ENCODE data around the gene ABHD6.
"Not testable (repeated sequence)": the region's sequence is repeated elsewhere in the genome, so short reads cannot be mapped to it uniquely, and the experiment has no call there.

ABHD6 gene

DNA sequence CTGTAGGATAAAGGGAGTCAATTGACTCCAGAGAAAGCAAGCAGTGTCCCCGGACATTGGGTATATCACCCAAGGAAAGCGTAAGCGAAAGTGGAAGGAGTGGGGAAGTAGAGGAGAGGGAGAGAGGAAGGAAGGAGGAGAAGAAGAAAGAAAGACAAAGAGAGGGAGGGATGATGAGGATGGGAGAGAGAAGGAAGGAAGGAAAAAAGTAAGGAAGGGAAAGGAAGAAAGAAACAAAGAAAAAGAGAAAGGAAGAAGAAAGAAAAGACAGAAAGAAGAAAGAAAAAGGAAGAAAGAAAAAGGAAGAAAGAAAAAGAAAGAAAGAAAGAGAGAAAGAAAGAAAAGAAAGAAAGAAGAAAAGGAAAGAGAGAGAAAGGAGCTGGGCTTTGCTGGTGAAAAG is 27.7 kb upstream of the ABHD6 start:
- no peak for DNase-seq (ENCODE audit: low read depth, low spot score)

DNA sequence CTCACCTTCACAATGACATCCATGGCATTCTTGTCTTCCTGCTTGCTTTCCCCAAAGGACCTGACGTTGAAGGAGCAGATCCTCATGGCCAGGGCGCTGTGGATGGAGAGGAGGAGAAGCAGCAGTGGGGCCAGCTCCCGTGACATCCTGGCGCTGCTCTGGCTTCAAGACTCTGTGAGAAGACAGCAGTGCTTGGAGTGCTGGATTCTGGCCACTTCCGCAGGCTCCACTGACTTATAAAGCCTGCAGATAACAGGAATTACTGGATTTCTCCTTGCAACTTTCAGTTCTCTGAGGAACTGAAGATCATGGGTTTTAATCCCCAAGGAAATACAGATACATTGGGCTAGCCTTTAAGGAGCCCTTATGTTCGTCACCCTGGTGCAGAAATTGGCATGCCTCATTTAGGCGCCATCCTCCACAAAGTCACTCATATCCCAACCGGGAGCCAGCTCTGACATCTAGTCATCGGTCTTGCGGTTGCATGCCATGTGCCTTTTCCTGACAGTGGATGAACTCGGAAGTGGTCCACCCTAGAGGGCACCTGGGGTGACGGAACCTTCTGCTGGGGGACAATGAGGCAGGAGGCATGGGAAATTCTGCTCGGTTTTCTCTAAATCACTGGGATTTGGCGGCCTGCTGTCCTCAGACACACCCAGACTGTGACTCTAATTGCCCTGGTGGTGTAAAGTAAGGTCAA is 26.7 kb upstream of the ABHD6 start, which contains the start of gene DNASE1L3:
Gene DNASE1L3, minus strand, starts transcription at position 212 of the 700 bp plus-strand sequence. Its CDS starts 66 bp downstream, at position 146.
- DNase-seq (ENCODE audit: low read depth, low spot score) = no peak

DNA sequence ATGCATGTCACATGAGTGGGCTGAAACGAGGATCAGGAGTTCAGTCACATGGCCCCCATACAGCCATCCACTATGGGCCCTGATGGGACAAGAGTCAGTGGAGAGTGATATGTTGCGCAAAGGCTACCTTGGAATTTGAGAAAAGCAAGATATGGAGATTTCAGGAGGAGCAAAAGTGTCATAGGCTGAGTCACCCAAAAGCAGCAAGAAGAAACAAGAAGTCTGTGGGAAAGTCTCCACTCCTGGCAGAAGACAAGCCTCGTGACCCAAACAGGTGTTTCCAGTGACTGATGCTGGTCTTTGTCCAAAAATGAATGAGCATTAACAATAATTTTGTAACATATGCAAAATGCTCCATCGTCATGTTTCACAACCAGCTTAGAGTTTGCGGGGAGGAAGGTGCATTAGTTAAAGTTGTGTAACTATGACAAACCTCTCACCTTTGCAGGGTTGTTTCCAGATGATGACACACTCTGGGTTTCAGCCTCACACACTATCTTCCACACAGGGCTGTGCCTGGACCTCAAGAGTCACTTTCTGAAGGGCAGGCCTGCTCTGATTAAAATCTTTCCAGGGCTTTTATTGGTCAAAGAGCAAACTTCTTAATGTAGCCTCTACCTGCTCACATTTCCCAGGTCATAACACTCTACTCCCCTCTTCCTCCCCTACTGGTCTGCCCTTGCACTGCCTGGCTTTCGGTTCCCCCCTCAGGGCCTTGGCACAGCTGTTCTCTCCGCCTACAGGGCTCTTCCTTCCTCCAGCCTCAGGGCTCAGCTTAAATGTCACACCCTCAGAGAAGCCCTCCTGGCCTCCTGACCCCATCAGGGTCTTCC is 22.9 kb upstream of the ABHD6 start:
- DNase-seq (ENCODE audit: low read depth, low spot score) = no peak

DNA sequence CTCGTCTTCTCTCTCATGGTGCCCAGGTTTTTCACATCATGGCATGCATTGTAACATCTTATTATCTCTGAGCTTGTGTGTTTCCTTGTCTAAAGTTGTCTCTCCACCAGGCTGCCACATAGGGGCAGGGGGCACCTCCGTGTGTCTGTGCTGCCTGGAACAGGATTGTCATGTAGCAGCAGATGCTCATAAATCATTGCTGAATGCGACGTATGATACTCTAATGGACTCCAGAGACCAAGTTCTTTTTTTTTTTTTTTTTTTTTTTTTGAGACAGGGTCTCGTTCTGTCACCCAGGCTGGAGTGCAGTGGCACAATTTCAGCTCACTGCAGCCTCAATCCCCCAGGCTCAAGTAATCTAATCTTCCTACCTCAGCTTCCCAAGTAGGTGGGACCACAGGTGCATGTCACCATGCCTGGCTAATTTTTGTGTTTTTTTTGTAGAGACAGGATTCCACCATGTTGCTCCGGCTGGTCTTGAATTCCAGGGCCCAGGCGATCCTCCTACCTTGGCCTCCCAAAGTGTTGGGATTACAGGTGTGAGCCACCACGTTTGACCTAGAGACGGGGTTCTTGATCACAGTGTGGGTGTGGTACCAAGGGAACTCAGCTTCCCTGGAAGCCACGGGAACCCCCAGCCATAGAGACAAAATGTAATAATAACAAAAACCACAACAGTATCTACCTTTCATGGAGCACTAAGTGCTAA is 22.1 kb upstream of the ABHD6 start:
- no peak for DNase-seq (ENCODE audit: low read depth, low spot score)

DNA sequence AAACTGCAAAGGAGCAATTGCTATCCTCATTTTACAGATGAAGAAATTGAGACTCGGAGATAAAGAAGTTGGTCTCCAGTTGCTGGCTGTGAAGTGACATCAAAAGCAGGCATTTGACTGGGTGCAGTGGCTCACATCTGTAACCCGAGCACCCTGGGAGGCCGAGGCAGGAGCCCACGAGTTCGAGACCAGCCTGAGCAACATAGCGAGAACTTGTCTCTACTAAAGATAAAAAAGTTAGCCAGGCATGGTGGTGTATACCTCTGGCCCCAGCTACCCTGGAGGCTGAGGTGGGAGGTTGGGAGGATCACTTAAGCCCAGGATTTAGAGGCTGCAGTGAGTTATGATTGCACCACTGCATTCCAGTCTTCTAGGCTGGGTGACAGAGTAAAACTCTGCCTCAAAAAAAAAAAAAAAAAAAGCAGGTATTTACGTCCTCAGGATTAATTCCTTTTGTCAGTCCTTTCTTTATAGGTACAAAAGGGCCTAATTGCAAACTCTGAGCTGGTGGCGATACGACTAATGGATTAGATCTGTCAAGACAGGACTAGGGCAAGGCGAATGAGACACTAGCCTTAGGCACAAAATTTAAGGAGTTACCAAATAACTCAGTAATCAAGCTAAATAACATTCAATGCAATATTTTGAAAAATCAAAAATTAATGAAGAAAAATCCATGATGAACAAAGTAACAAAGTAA is 20.9 kb upstream of the ABHD6 start:
- DNase-seq (ENCODE audit: low read depth, low spot score) = no peak

DNA sequence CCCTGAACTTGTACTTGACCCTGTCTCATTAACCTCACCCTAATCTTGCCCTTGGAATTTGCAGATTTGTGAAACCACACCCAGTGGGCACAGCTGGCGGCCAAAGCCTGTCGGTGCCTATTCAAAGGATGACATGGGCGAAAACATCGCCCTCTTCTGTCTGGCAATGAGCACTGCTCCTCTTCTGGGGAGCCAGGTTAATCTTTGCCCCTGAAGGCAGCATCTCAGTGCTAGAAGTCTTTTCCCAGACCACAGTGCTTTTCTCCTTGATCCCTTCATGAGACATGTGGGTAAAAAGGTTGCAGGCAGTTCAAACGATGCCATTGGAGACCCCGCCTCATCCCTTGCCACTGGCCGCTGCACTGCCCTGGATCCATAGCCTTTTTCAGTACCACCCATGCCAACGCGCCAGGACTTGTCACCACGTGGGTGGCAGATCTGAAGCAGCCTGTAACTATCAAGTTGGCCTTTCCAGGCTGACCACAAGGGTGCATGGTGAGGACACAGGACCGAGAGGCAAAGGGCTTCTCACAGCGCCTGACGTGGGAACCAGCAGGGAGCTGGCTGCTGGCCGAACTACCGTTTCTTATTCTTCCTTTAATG is 20.3 kb upstream of the ABHD6 start:
- DNase-seq (ENCODE audit: low read depth, low spot score) = peak; percentile 56

DNA sequence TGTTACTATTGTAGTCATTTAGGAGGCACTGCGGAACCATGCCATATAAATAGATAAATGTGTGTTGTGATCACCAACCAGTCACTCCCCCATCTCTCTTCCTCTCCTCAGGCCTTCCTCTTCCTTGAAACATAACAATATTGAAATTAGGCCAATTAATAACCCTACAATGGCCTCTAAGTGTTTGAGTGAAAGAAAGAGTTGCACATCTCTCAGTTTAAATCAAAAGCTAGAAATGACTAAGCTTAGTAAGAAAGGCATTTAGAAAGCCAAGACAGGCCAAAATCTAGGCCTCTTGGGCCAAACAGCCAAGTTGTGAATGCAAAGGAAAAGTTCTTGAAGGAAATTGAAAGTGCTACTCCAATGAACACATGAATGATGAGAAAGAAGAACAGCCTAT is 18.7 kb upstream of the ABHD6 start:
- DNase-seq (ENCODE audit: low read depth, low spot score) = no peak

DNA sequence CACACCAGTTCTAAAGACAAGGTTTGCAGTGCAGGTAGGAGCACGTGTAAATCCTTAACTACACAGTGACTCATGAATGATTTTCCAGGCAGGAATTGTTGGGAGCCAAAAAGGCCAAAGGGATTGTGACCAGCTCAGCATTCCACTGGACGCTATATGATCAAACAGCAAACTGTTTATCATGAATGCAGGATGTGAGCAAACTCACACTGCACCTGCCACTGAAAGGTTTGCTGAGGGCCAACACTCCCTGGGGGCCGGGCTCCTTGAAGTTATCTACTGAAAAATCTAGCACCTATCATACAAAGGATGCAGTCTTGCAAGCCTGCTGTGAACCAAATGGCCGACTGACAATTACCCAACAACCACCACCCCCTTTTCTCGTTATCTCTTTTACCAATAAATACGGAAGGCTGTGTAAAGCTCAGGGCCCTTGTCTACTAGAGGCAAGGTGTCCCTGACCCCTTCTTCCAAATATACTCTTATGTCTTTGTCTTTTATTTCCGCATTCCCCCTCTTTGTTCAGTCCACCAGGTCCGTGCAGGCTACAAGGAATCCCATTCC is 15.3 kb upstream of the ABHD6 start:
- no peak for DNase-seq (ENCODE audit: low read depth, low spot score)

DNA sequence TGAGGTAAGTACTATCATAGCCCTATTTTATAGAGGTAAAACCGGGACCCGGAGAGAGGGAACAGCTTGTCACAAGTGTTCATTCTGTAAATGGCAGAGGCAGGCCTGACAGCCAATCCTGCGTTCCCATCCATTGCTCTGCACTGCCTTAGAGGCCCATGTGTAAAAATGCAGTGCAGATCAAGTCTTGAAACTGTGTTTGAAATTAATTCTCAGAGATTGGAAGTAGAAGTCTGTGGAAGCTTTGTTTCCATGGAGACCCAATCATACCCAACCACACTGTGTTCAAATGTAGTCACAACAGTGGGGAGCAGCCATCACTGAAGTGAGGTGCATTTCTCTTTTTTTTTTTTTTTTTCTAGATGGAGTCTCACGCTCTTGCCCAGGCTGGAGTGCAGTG is 13.7 kb upstream of the ABHD6 start:
- DNase-seq (ENCODE audit: low read depth, low spot score) = no peak

DNA sequence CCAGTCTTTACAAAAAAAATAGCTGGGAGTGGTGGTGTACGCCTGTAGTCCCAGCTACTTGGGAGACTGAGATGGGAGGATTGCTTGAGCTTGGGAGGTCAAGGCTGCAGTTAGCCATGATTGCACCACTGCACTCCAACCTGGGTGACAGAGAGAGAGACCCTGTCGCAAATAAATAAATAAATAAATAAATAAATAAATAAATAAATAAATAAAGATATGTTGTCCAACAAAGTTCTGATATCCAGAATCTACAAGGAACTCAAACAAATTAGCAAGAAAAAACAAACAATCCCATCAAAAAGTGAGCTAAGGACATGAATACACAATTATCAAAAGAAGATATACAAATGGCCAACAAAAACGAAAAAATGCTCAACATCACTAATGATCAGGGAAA is 9.7 kb upstream of the ABHD6 start:
- DNase-seq (ENCODE audit: low read depth, low spot score) = not testable (repeated sequence)

DNA sequence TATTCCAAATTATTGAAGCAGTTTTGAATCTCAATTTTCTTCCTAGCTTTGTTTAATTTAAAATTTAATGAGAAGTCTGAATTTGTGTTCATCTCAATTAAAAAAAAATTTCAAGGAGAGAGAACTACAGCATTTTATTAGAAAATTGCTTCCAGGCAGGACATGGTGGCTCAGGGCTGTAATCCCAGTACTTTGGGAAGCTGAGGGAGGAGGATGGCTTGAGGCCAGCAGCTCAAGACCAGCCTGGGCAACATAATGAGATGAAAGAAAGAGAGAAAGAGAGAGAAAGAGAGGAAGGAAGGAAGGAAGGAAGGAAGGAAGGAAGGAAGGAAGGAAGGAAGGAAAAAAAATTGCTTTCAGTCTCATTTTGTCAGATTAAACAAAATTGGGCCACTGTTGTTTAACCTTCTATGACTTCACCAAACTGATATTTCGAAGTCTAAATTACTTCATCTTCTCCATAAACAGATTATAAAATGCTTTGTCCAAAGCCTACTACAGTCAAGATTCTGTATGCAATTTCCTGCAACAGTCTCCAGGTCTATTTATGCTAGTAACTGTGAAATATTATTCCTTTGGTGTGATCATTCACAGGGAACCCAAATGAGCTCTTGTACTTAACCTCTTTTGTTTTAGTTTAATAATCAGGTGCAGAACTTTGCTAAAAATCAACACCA is 6.6 kb upstream of the ABHD6 start:
- no peak for DNase-seq (ENCODE audit: low read depth, low spot score)

DNA sequence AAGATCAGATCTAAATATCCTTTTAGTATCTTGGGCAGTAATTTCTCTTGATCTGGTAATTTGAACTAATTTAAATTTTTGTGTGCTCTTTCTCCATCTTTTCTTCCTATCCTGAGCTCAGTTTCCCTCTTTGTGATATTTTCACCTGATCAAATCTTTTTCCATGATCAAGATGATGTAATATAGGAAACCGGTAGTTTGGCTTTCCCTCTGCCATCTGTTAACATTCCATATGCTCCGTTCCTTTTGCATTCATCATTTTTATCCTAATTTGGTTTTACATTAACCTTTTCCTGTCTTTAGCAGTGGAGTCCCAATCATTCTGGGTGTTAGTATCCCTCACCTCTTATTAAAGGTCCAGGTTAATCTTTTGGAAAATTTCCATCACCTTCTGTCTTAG is 5.9 kb upstream of the ABHD6 start:
- DNase-seq (ENCODE audit: low read depth, low spot score) = no peak

DNA sequence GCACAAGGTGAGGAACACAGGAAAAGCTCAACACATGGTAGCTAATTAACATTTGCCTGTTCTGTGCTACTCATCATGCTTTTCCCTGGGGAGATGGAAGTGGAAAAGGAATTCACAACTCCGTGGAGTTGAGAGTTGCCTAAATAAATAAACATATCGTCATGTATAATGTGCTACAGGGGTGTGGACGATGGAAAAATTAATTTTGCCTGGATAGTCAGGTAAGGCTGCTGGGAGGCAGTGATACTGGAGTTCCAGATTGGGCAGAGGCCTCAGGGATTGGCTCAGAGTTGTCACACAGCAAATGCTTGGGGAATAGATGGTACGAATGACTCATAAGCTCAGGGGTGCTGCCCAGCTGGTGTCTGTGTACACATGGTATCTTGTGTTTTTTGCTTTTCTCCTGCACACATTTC is 3.1 kb upstream of the ABHD6 start:
- no peak for DNase-seq (ENCODE audit: low read depth, low spot score)

DNA sequence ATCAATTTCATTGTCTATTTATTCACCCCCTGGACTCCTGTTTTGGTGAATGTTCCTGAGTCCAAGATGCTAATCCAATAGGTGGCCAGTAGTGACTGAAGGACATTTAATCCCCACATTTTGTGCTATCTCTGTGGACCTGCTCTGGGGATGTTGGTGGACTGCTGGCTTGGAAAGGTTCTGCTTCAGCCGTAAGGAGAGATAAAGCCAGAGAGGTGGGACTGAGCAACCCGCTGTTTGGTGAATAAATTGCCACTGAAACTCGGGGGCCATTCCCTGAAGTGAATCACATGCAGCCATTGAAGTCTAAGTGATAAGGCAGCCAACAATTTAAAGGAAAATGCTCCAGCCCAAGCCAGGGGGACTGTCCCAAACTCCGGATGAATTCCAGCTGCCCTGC is 1.6 kb upstream of the ABHD6 start:
- no peak for DNase-seq (ENCODE audit: low read depth, low spot score)

DNA sequence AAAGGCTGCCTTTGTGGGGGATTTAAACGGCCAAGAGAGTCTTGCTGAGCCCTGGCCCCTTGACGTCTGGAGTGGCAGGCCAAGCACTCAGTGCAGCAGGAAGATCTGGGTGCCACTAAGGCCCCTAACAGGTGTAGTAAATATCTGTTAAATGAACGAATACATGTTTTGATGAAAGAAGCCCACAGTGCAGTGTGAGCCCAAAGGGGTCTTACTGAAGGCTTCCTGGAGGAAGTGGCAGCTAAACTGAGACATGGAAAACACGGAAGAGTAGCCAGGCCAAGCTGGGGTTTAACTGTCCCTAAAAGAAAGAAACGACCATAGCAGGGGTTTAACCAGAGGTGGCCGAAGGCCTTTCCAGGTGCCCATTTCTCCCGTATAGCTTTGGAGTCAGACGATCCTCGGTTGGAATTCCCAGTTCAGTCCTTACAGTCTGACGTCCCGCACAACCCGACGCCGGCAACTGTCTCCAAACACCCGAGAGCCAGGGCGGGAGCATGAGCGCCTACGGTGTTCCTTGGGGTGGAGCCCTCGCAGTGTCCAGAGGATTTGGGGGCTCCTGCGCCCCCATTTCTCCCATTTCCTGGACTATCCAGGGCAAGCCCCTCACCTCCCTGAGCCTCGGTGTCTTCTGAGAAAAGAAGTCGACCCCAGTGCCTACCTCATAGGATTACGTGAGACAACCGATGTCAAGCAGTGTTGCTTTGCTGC is 910 bp upstream of the ABHD6 start:
- DNase-seq (ENCODE audit: low read depth, low spot score) = no peak

DNA sequence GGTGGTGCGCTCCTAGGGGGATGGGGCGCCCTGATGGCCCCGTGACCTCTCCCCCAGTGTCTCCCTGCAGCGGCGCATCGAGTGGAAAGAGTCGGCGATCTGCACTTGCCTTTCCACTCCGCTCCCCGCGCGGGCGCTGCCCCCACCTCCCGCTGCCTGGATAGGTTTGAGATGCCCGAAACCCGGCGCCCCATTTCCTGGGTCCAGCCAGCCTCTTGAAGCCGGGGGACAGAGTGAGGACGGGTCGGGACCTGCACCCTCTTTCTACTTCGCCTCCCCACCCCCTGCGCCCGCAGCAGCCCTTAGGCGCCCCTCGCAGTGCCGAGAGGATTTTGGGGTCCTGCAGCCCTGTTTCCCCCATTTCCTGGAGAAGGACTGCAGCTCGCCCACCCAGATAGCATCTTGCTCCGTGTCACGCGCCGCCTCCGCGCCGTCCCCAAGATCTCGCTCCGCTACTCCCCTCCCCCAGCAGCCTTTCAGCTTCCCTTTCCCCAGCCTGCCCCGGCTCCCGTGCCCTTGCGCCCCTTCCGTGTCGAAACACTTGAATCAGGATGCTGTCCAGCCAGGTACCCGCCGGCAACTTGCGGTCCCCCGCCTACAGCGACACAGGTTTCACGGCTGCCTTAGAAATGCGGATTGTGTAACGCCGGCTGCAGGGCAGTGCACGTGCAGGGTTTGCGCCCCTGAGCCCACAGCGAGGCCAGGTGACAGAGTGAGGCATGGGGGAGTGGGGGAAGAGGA is 519 bp downstream of the ABHD6 start:
- no peak for DNase-seq (ENCODE audit: low read depth, low spot score)

DNA sequence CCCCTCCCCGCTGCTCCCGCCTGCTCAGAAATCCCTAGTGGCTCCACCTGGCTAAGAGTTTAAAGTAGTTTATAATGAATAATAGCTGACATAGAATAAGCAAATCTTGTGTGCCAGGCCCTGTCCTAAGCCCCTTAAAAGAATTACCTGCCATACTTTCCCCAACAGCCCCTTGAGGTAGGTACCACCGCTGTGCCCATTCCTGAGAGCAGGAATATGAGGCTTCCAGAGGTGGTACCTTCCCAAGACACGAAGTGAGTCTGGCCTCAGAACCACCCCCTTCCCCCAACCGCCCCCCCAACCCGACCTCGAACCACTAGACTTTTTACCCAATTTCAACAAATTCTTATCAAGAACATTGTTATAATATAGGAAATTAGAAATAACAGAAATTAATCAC is 1.2 kb downstream of the ABHD6 start:
- DNase-seq (ENCODE audit: low read depth, low spot score) = no peak

DNA sequence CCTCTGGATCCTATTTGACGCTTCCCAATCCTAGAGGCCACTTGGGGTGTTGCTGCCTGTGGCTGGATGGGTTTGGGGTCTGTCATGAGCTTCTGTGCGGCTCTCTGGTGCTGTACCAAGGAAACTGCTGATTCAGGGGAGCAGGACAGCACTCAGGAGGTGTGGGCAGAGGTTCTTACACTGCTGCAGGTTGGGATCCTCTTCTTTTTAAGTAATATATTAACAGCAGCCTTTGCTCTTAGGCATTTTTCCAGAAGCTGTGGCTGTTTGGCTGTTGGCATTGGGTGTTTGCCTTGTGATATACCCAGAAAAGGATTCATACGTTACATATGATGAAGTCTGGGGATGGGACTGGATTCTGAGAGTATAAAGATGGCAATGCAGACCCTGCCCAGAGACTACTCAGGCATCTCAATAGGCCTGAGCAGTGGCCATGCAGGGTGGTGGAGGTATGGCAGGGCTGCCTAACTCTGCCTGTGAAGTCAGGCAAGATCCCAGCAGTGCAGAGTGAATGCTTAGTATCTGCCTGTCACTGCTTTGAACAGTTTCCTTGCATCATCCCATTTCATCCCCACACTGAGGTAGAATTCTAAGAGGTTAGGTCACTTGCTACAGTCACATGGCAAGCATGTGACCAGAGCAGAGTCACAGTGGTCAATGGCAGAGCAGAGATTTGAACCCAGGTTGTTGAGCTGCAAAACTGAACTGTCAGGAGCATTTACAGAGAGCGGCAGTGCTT is 3.9 kb downstream of the ABHD6 start:
- no peak for DNase-seq (ENCODE audit: low read depth, low spot score)

Measured in smooth muscle cell of the brain vasculature (primary cell).